Esophagus squamous epithelium (tissue), 4 donors: ENCODE results near the gene H6PD.

Source experiments
- CTCF ChIP-seq, 6 experiments: fragments of 450-650 bp in 4 of 6; fragments of 200-600 bp in 2 of 6; sonication (generic) in 2 of 6; IDR thresholded peaks; one replicate each; pipeline ENCODE4 v1.5.1; 2016 to 2019; ENCODE audit warnings: antibody characterized with exemption in 6 of 6, mild to moderate bottlenecking in 4 of 6, moderate library complexity in 4 of 6
- POLR2A ChIP-seq, 4 donors: fragments of 450-650 bp; IDR thresholded peaks; one replicate each; pipeline ENCODE4 v1.6.1; 2017; ENCODE audit warnings: antibody characterized with exemption in 4 of 4, mild to moderate bottlenecking in 4 of 4, moderate library complexity in 3 of 4

- TF ChIP-seq POLR2A (IDR thresholded peaks at IDR 0.05) (no peak), CTCF (IDR thresholded peaks at IDR 0.05) (no peak)
Observed at GRCh38 chr1:9312168-9312720, 77.7 kb downstream of the H6PD start.
